Endodermal cell (in vitro differentiated cells): ENCODE results near the gene PRKD2. TPM values are rescaled to one million over a fixed set of nuclear protein-coding genes. Genes with fewer than 3 reads are reported as not detected.

Experiments used
- DNase-seq: peaks from one replicate; pipeline ENCODE4 v3.0.0-alpha.2; 2017
- H3K27ac ChIP-seq: 2 replicates; pipeline ENCODE4 v1.5.1; 2013; ENCODE audit warnings: mild to moderate bottlenecking, low read depth, low read length, moderate library complexity
- H3K27me3 ChIP-seq: 2 replicates; pipeline ENCODE4 v1.6.1; 2013; ENCODE audit warnings: mild to moderate bottlenecking, low read length, moderate library complexity; ENCODE audit not compliant: insufficient read depth, control insufficient read depth, poor library complexity, severe bottlenecking
- H3K36me3 ChIP-seq: 2 replicates; pipeline ENCODE4 v1.7.0; 2013; ENCODE audit warnings: mild to moderate bottlenecking, low read length, moderate library complexity; ENCODE audit not compliant: control insufficient read depth, insufficient read depth
- H3K4me1 ChIP-seq: one replicate; pipeline ENCODE4 v1.7.0; 2013; ENCODE audit warnings: low read length; ENCODE audit not compliant: control insufficient read depth, insufficient read depth
- H3K4me3 ChIP-seq: 2 replicates; pipeline ENCODE4 v1.5.1; 2013; ENCODE audit warnings: mild to moderate bottlenecking, low read length, moderate library complexity
- H3K9ac ChIP-seq: 2 replicates; pipeline ENCODE4 v1.6.1; 2013; ENCODE audit warnings: mild to moderate bottlenecking, low read length, moderate library complexity; ENCODE audit not compliant: poor library complexity, severe bottlenecking; ENCODE audit errors: extremely low read depth
- H3K9me3 ChIP-seq: 2 replicates; pipeline ENCODE4 v1.6.1; 2013; ENCODE audit warnings: mild to moderate bottlenecking, low read length, moderate library complexity; ENCODE audit not compliant: control insufficient read depth
- H3K27ac Mint-ChIP-seq: 2 replicates; pipeline ENCODE4 v1.8.0; 2020; ENCODE audit warnings: mixed read lengths
- H3K27me3 Mint-ChIP-seq: 2 replicates; pipeline ENCODE4 v1.8.0; 2021; ENCODE audit warnings: mild to moderate bottlenecking, mixed read lengths; ENCODE audit not compliant: insufficient read depth
- H3K36me3 Mint-ChIP-seq: 2 replicates; pipeline ENCODE4 v1.8.0; 2020; ENCODE audit warnings: low read depth, mixed read lengths
- H3K4me1 Mint-ChIP-seq: 2 replicates; pipeline ENCODE4 v1.8.0; 2020; ENCODE audit warnings: mixed read lengths
- H3K4me3 Mint-ChIP-seq: 2 replicates; pipeline ENCODE4 v1.8.0; 2020; ENCODE audit warnings: mild to moderate bottlenecking, moderate library complexity, mixed read lengths
- H3K9me3 Mint-ChIP-seq: 2 replicates; pipeline ENCODE4 v1.8.0; 2020; ENCODE audit warnings: mild to moderate bottlenecking, mixed read lengths
- WGBS, 2 experiments: methylation state at CpG; one replicate each; pipeline versions ENCODE4 v1.1.5 to v1.1.7; 2013; ENCODE audit warnings: missing lambda C conversion rate in 2 of 2, mixed read lengths in 1 of 2; ENCODE audit not compliant: insufficient coverage in 1 of 2, insufficient read length in 1 of 2; 5-methylcytosine and 5-hydroxymethylcytosine counted together
- total RNA-seq, 2 donors: library from RNA; stranded (reverse); fragmentation: NEBNext Ultra II Directional in 1 of 2; extraction: Animal tissue kit (Norgen Biotek cat#: 25700) in 1 of 2; gene quantifications; 2 replicates in 1 of 2; 3 replicates in 1 of 2; pipeline ENCODE4 v1.2.1, GENCODE V29; 2021
- TF ChIP-seq, protein P1 (sequence below): fragments of 200-600 bp; sonication (generic); conservative IDR thresholded peaks from 2 replicates; pipeline ENCODE4 v1.5.0; 2021; ENCODE audit warnings: antibody characterized with exemption, mild to moderate bottlenecking

PRKD2 gene
- total RNA-seq, 2 donors from 2014 or later: 80.5 to 90.8 TPM

DNA sequence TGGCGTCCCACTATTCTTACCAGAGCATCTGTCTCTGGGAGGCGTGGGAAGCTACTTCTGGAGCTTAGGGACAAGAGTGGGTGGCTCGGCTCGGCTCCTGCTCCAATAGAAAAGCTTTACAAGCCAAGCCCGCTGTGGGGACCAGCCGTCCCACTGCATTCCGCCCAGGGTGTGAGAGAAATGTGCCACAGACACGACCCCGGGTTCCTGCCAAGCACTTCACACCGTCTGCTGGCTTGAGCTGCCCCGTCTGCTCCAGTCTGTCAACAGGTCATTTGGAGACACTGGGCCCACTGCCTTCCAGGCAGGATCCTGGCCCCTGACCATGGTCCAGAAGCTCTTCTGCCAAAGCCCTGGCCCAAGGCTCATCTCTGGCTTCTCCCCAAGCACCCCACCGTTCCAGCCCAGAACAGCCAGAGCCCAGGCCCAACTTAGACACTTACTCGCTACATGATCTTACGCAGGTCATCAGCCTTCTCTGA, 22.4 kb upstream of the PRKD2 start:
- no peak for DNase-seq
- Mint-ChIP-seq H3K4me1 (peaks cover 17% of the 10 kb centered on the region), H3K27me3 (no peaks in the 10 kb centered on the region), H3K27ac (peak overlapping the region; percentile 81), H3K36me3 (peaks cover 45% of the 10 kb centered on the region), H3K9me3 (no peaks in the 10 kb centered on the region), H3K4me3 (no peak overlapping the region)
- 94 to 97% methylated on average over 13 to 14 of the region's 14 CpGs for WGBS, 2 experiments
- H3K4me3 ChIP-seq: no peak overlapping the region
- H3K4me1 ChIP-seq: no peaks in the 10 kb centered on the region
- TF ChIP-seq, protein P1, sequence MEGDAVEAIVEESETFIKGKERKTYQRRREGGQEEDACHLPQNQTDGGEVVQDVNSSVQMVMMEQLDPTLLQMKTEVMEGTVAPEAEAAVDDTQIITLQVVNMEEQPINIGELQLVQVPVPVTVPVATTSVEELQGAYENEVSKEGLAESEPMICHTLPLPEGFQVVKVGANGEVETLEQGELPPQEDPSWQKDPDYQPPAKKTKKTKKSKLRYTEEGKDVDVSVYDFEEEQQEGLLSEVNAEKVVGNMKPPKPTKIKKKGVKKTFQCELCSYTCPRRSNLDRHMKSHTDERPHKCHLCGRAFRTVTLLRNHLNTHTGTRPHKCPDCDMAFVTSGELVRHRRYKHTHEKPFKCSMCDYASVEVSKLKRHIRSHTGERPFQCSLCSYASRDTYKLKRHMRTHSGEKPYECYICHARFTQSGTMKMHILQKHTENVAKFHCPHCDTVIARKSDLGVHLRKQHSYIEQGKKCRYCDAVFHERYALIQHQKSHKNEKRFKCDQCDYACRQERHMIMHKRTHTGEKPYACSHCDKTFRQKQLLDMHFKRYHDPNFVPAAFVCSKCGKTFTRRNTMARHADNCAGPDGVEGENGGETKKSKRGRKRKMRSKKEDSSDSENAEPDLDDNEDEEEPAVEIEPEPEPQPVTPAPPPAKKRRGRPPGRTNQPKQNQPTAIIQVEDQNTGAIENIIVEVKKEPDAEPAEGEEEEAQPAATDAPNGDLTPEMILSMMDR: no peak
- no peaks in the 10 kb centered on the region for H3K27me3 ChIP-seq
- H3K27ac ChIP-seq: no peak overlapping the region
- H3K36me3 ChIP-seq: peaks cover 35% of the 10 kb centered on the region
- no peaks in the 10 kb centered on the region for H3K9me3 ChIP-seq
- H3K9ac ChIP-seq: no peak overlapping the region

- Mint-ChIP-seq H3K36me3 (peaks cover 60% of the 10 kb centered on the region), H3K4me3 (no peak overlapping the region), H3K4me1 (peaks cover 16% of the 10 kb centered on the region), H3K27me3 (no peaks in the 10 kb centered on the region), H3K27ac (no peak overlapping the region), H3K9me3 (no peaks in the 10 kb centered on the region)
- no peaks in the 10 kb centered on the region for H3K27me3 ChIP-seq
- H3K9ac ChIP-seq: no peak overlapping the region
- peaks cover 50% of the 10 kb centered on the region for H3K36me3 ChIP-seq
- no peak overlapping the region for H3K27ac ChIP-seq
- no peak for DNase-seq
- TF ChIP-seq, protein P1: no peak
- no peaks in the 10 kb centered on the region for H3K4me1 ChIP-seq
- no peaks in the 10 kb centered on the region for H3K9me3 ChIP-seq
- H3K4me3 ChIP-seq: no peak overlapping the region
- 93 to 97% methylated on average over 12 to 19 of the region's 19 CpGs for WGBS, 2 experiments
Measured at GRCh38 chr19:46737761-46738171, 20.9 kb upstream of the PRKD2 start.

DNA sequence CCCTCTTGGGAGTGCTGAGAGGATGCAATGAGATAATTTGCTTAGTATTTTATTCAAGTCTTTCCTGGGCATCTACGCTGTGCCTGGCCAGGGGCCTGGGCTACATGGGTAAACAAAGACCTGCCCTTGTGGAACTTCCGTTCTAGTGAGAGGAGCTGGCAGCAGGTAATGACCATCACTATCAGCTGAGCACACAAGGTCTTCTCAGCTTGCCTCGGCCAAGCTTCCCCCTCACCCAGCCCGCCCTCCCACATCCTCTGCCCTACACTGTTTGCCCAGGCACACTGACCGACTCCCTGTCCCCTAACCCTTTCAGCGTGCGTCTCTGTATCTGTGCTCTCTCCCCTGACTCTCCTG, 20.4 kb upstream of the PRKD2 start:
- Mint-ChIP-seq H3K27ac (no peak overlapping the region), H3K9me3 (no peaks in the 10 kb centered on the region), H3K27me3 (no peaks in the 10 kb centered on the region), H3K4me3 (no peak overlapping the region), H3K4me1 (peaks cover 13% of the 10 kb centered on the region), H3K36me3 (peaks cover 60% of the 10 kb centered on the region)
- Histone ChIP-seq H3K9me3 (no peaks in the 10 kb centered on the region), H3K27me3 (no peaks in the 10 kb centered on the region), H3K4me3 (no peak overlapping the region), H3K27ac (no peak overlapping the region), H3K36me3 (peaks cover 55% of the 10 kb centered on the region), H3K4me1 (no peaks in the 10 kb centered on the region), H3K9ac (no peak overlapping the region)
- 95% methylated on average over 7 of the region's 7 CpGs for WGBS, 2 experiments
- no peak for DNase-seq
- TF ChIP-seq, protein P1: no peak
